RPMI7951 (cell line): ENCODE data around the gene CYP26C1. TPM values are rescaled to one million over a fixed set of nuclear protein-coding genes. Genes with fewer than 3 reads are reported as not detected.

Experiments
- DNase-seq: peaks from one replicate; pipeline ENCODE4 v3.0.0-alpha.2; 2012; ENCODE audit warnings: low read depth
- total RNA-seq: library from RNA; depleted of rRNA; stranded (reverse); fragments of >200 nt; shearing (Covaris generic); gene quantifications from 2 replicates; pipeline ENCODE4 v1.2.3, GENCODE V29; 2014

Gene CYP26C1
- total RNA-seq, 1 experiment from 2014 or later = not detected

DNA sequence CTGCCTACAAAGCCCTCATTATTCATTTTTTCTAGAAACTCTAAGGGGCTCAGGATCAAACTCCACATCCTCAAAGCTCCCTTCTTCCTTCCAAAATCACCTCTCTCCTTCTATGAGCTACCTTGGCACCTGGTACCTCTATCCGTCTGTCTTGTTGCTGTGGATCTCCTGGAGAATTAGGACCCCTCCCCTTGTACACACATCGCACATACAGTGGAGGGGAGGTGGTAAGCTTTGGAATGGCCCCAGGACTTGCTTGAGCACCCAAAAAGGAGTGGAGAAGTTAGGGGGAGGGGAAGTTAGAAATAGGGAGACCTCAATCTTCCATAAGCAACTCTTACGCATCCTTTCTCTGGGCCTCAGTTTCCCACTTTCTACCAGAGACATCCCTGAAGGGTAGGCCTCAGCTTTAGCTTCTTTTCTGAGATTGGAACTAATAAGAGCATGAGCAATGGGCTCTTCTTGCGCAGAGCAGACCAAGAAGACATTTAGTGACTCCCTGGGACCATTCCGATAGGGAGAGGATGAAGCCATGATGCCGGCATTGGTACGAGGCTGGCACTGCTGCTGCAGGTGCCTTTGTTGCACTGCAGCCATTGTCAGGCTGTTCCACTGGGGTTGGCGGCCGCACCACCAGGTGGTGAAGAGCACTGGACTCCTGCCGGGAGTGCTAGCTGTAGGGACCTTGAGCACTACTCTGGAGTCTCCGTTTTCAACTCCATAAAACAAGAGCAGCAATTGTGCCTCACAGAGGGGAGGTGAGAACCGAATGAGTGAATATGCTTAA is 4.5 kb downstream of the CYP26C1 start:
- no peak for DNase-seq

DNA sequence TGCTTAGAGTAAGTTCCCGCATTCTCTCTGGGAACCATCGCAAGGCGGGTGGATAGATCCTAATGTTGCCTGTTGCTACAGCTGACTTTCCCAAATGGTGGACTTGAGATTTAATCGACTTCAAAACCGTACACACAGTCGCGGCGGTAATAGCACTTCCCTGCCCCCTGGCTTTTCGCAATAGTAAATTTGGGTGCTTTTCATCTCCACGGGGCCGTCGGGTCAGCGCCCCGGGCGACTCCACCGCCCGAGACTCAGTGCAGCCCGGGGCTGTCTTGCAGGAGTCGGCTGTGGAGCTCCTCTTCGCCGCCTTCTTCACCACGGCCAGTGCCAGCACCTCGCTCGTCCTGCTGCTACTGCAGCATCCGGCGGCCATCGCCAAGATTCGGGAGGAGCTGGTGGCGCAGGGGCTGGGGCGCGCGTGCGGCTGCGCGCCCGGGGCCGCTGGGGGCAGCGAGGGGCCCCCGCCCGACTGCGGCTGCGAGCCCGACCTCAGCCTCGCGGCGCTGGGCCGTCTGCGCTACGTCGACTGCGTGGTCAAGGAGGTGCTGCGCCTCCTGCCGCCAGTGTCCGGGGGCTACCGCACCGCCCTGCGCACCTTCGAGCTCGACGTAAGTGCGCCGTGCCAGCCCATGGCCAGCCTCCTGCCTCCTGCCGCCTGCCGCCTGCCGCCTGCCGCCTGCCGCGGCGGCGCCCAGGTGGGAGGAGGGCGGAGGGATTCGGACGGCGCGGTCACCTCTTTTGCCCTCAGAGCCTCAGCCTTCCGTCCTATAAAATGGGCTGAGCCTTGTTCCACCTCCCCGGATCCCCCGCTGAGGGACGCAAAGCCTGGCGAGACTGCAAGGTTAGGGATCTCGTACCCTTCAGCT is 5.3 kb downstream of the CYP26C1 start:
- no peak for DNase-seq

DNA sequence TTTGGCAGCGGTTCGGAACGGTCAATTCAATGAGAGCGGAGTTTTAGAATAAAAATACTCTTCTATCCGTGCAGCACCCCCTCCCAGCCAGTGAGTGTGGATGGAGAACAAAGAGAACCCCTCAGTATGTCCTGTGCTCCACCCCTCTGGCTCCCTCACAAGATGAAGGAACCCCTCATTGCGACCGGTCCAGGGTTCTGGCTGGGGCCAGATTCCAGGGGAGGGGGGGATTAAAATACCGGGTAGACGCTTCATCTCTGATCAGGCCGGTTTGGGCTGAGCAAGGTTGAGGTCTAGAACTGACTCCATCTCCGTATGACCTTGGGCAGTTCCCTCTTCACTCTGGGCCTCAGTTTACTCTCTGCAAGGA is 5.9 kb downstream of the CYP26C1 start:
- no peak for DNase-seq

DNA sequence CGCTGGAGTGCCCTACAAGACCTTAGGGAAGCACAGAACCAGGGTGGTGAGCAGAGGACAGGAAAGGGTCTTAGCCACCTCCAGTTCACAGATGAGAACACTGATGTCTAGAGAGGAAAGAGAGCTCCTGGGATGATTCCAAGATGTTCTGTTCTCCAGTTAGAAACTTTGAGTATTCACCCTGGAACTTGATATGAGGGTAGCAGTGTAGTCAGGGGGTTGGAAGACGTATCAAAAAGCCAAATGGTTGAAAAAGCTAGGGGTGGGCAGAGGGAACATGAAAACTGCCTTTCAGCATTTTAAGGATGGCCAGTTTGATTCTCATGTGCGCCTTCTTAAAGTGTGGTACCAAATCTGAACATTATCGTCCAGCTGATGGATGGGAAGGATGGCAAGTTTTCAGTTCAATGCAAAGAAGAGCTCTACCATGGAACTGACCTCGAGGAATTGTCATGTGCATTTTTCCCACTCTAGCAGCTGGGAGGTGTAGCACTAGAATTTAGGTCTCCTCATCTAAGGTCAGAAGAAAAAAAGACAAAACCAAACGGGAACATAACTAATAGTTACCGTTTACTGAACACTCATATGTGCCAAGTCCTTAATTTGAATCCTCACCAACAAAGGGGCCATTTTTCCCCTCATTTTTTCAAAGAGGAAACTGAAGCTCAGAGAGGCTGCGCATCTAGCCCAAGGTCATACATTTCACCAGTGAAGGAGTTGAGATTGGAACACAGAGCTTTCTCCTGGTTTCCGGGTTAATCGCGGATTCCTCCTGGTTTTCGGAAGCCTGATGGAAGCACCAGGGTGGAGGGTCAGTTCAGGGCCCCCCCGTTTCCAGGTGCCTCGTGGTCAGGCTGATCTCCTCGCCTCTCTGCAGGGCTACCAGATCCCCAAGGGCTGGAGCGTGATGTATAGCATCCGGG is 7.1 kb downstream of the CYP26C1 start:
- no peak for DNase-seq

DNA sequence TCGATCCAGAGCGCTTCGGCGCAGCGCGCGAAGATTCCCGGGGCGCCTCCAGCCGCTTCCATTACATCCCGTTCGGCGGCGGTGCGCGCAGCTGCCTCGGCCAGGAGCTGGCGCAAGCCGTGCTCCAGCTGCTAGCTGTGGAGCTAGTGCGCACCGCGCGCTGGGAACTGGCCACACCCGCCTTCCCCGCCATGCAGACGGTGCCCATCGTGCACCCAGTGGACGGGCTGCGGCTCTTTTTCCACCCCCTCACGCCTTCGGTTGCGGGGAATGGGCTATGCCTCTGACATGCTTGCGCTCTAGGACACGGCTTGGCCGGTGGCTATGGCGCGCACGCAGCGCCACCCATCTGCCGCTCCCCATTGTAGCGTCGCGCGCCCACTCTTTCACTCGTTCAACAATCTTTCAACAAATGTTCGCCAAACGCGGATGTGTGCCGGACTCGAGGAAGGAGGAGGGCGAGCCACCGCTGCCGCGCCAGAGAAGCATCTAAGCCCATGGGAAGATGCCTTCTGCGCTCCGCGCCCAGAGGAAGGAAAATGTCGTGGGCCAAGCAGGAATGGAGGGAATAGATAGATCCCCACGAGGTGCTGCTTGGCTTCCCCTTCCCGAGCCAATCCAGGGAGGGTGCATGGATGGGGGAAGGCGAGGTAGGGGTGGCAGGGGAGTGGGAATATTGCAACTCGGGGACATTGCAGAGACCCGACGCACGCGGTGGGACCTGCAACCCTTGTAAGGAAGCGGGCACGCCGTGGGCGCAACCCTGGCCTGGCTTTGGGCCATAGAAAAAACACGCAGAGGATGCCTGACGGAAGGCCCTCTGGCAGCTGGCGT is 8.0 kb downstream of the CYP26C1 start:
- DNase-seq = peak; percentile 17

DNA sequence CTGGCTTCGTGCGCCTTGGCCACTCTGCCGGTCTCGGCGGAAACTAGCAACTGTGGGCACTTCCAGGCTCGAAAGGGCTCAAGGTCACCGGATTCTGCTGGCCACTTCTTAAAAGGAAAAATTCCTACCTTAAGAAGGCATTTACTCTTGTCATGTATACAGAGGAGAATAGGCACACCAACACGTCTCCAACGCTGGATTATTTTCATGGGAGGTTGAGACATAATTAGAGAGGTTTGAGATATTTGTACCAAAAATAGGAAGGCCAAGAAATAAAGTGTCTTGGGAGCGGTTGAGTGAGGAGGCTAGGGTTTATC is 8.6 kb downstream of the CYP26C1 start:
- no peak for DNase-seq

DNA sequence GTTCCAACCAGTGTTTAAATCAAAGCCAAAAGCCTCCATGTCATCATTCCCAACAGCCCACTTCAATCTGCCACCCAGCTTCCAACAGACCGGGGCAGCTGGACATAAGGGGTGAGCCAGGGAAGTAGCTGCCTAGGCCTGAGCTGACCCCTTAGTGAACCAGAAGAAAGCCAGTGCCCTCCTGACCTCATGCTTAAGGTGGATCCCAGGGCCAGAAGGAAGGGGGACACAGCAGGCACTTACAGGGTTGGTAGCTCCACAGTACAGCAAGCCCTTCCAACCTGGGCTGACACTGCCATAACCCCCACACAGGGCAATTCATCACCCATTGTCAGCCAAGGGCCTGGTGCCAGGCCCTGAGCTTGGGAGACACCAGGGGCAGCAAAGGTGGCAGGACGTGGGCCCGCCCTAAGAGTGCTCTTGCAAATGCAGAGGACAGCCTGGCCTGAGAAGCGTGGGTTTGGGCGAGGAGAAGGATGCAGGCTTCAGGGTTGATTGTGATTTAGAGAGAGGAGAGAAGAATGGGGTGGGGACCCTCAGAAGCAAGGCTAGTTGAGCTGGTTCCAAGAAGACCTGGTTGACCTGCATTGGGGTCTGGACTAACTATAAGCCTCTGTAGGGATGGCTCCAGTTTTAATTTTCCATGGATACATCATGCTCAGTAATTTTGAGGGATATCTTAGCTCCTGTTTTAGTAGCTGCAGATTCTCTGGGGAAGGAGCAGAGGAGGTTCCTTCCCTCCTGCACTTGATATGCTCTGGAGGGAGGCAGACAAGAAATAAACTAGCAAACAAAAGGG is 10.0 kb downstream of the CYP26C1 start:
- no peak for DNase-seq

DNA sequence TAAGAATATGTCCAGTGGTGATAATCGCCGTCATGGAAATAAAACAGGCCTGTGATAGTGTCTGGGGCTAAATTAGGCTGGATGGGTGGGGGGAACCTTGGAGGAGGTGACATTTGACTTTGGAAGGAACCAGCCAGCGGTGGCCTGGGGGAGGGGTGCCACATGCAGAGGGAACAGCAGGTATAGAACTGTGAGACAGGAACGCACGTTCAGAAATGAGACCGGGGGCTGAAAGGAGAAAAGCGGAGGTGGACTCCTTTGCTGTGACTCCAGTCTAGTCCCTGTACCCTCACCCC is 10.5 kb downstream of the CYP26C1 start:
- no peak for DNase-seq

DNA sequence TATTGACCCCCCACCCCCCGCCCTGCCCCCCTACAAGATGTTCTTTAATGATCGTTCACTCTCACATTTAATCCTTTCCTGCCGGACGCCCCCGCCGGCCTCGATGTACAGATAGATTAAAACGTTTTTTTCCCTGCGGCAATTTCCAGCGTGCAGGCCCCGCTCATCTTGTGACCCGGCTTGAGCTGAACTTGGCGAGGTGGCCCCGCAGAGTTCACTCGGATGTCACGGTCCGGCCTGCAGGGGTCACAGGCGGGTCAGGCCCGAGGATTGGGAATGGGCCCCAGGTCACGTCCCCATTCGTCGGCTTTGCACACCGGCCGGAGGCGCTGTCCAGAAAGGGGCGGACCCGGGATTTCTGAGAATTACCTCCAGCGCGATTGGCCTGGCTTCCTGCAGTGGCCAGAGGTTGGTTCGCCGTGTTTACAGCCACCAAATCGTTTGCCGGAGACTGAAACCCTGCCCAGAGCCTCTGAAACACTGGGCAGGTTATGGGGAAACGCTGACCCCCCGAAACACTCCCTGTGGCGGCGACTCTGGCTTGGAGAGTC is 11.2 kb downstream of the CYP26C1 start:
- DNase-seq = no peak

DNA sequence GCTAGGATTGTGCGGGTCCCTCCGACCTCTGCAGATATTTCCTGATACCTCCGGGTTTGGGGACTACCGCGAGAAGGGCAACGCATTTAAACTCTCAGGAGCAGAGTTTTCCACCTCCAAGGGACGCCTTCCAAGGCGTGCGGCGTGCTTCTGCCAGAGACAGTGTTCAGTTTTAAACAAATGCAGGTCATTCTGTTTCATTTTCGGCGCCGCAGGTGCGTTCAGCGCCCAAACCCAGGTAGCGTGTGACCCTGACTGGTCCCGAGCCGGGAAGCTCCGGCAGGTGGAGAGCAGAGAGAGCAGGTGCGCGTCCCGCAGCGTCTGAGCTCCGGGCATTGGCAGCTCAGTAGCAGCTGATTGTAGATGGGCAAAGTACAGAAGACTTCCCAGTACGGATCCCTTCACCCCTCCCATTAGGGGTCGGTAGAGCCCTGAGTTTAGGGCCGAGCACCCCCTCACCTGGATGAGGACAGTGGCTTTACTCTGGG is 11.7 kb downstream of the CYP26C1 start:
- no peak for DNase-seq

DNA sequence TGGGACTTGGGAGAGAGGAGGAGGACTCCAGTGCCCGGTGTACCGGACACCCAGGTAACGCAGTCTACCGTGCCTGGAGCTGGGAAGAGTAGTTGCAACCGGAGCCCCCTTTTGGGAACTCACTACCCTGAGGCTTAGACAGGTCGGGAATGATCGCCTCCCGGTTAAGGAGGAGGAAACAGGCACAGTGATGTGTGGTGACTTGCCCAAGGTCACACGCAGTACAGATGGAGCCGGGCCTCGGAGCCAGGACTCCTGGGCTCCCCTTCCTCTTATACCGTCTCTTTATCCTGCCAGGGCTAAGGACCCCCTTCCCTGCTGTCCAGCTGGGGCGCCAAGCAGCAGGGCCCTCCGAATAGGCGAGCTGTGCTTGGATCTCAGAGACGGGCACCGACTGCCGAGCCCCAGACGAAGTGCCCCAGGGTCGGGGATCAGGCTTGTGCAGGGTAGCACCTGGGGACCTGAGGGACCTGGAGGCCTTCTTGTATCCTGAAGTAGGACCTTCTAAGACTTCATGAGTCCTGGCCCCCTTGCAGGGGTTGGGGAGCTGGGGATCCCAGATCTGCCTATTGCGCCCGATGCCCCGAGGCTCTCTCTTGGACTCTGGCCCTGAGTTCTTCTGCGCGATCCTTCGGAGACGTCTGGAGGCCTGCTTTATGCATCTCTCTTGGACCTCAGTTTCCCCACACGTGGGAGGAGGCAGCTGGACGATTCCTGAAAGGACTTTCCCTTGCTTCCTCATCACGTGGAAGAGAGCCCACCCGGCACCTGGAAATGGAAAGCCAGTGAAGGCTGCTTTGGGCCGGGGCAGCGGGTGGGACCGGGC is 12.3 kb downstream of the CYP26C1 start:
- DNase-seq = no peak

DNA sequence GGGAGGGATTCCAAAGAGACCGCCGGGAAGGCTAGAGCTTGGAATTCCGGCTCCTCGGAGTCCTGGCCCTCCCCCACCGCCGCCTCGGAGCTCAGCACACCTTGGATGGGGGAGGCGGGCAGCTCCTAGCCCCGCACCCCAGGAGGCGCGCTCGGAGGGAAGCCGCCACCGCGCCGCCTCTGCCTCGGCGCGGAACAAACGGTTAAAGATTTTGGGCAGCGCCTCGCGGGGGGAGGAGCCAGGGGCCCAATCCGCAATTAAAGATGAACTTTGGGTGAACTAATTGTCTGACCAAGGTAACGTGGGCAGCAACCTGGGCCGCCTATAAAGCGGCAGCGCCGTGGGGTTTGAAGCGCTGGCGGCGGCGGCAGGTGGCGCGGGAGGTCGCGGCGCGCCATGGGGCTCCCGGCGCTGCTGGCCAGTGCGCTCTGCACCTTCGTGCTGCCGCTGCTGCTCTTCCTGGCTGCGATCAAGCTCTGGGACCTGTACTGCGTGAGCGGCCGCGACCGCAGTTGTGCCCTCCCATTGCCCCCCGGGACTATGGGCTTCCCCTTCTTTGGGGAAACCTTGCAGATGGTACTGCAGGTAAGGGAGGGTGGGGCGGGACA is 13.0 kb downstream of the CYP26C1 start, which contains the start of gene CYP26A1:
CYP26A1 (plus strand) TSS at position 355 of the 608 bp plus-strand sequence; CDS start at position 397, 42 bp downstream.
- no peak for DNase-seq

DNA sequence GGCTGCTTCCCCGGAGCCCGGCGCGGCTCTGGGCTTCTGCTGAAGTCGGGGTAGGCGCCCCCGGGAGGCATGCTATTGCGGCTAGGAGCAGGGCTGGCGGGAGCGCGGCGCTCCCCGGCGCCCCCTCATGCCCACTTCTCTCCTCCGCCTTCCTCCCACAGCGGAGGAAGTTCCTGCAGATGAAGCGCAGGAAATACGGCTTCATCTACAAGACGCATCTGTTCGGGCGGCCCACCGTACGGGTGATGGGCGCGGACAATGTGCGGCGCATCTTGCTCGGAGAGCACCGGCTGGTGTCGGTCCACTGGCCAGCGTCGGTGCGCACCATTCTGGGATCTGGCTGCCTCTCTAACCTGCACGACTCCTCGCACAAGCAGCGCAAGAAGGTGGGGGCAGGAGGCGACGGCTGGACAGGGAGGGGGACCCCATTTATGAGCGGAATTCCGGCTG is 13.6 kb downstream of the CYP26C1 start:
- DNase-seq = no peak

DNA sequence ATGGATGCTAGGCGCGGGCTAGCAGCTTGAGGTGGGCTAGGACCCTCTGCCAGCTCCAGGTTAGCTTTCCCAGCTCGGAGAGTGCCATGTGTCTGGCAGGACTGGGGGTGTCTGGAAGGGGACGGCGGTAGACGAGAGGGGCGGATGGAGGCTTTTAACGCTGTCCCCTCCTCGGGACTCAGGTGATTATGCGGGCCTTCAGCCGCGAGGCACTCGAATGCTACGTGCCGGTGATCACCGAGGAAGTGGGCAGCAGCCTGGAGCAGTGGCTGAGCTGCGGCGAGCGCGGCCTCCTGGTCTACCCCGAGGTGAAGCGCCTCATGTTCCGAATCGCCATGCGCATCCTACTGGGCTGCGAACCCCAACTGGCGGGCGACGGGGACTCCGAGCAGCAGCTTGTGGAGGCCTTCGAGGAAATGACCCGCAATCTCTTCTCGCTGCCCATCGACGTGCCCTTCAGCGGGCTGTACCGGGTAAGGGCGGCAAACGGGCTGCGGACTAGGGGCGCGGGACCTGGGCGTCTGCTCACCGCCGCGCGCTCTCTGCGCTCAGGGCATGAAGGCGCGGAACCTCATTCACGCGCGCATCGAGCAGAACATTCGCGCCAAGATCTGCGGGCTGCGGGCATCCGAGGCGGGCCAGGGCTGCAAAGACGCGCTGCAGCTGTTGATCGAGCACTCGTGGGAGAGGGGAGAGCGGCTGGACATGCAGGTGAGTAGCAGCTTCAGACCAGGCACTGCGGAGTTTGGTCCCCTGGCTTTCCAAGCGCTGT is 14.2 kb downstream of the CYP26C1 start:
- DNase-seq = no peak

DNA sequence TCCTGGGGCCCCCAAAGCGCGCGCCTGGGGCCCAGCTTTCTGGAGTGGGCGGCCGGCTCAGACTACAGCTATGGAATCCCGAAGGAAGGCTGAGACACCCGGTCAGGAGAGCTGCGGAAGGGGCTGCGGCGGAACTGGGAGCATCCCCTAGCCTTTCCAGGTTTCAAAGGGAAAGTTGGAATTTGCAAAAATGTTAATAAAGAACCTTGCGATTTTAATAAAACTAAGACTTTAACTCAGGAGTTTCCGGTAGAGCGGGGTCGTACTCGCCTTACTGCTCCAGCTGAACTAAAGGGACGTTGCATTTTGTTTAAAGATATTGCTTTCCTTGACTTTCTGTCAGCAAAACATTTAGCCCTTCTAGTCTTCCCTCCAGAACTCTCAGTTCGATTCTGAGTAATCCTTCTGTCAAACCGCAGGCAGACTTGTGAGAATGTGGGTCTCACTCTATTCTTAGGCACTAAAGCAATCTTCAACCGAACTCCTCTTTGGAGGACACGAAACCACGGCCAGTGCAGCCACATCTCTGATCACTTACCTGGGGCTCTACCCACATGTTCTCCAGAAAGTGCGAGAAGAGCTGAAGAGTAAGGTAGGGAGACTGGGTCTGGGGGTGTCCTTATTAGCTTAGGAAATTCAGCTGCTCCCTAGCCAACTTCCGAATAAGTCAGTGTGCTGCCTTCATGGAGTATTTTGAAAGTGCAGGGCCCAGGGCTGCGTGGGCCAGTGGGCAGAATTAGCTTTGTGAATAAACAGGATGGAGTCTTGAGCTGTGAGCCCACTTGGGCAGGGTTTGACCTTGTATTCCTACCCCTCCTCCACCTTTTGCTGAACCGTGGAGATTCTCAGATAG is 15.0 kb downstream of the CYP26C1 start:
- DNase-seq = no peak

DNA sequence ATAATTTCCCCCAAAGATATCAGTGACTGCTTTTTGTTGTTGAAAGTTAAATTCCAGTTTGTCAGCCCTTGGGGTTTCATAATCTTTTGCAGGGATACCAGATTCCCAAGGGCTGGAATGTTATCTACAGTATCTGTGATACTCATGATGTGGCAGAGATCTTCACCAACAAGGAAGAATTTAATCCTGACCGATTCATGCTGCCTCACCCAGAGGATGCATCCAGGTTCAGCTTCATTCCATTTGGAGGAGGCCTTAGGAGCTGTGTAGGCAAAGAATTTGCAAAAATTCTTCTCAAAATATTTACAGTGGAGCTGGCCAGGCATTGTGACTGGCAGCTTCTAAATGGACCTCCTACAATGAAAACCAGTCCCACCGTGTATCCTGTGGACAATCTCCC is 16.3 kb downstream of the CYP26C1 start:
- DNase-seq = no peak

DNA sequence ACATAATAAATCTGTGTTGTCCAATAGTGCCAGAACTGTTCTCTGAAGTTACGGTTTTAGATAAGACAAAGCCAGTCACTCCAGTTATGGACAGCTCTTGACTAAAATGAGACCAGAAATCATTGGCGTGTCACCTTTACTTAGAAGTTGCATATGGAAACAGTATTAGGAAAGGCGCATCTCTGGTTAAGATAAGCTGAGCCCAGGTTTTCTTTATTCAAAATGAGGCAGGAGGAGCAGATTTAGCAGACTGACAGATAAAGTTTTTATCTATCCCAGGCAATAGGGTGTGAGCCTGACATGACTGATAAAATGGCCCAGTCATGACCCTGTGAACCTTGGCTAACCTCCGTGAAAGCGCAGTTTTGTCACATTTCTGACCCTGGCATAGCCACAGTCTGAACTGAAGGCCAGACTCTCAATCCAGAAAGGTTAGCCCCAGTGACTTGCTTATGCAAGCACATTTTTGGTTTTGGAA is 17.3 kb downstream of the CYP26C1 start:
- no peak for DNase-seq
